HepG2 (cell line): ENCODE data around the gene KCNF1. TPM values are rescaled to one million over a fixed set of nuclear protein-coding genes. Genes with fewer than 3 reads are reported as not detected.

Source experiments
- E2F2 ChIP-seq: sonication (generic); formaldehyde crosslinking; IDR thresholded peaks from 2 replicates; pipeline ENCODE4 v1.4.0; 2020; ENCODE audit warnings: missing genetic modification reagents, borderline replicate concordance
- EP300 ChIP-seq, 3 experiments: sonication (generic) in 1 of 3; formaldehyde crosslinking in 1 of 3; IDR thresholded peaks; 2 replicates each; pipeline versions ENCODE4 v1.5.1 to v1.6.1; 2011 to 2020; ENCODE audit warnings: low read depth in 2 of 3, low read length in 2 of 3, borderline replicate concordance in 1 of 3, improper control_type of control experiment in 1 of 3, mild to moderate bottlenecking in 1 of 3, missing genetic modification reagents in 1 of 3, moderate library complexity in 1 of 3
- MYC ChIP-seq: sonication (generic); formaldehyde crosslinking; IDR thresholded peaks from 2 replicates; pipeline ENCODE4 v1.9.0; 2021; ENCODE audit warnings: missing genetic modification reagents, borderline replicate concordance
- RARA ChIP-seq: IDR thresholded peaks from 2 replicates; pipeline ENCODE4 v1.6.1; 2016; ENCODE audit warnings: missing genetic modification reagents, missing compliant biosample characterization
- SAFB2 ChIP-seq: sonication (generic); formaldehyde crosslinking; IDR thresholded peaks from 2 replicates; pipeline ENCODE4 v1.5.1; 2020; ENCODE audit warnings: missing genetic modification reagents, low read depth, mild to moderate bottlenecking, borderline replicate concordance
- U2AF1 ChIP-seq: fragments of 200-400 bp; formaldehyde crosslinking; optimal IDR thresholded peaks from 2 replicates; pipeline ENCODE3; 2017; ENCODE audit warnings: mild to moderate bottlenecking, low read depth, low read length
- ZBTB42 ChIP-seq: sonication (generic); formaldehyde crosslinking; IDR thresholded peaks from 2 replicates; pipeline ENCODE4 v1.5.0; 2020; ENCODE audit warnings: mild to moderate bottlenecking, missing genetic modification reagents
- ZFYVE20 ChIP-seq: sonication (generic); formaldehyde crosslinking; IDR thresholded peaks from 2 replicates; pipeline ENCODE4 v1.8.0; 2023; ENCODE audit warnings: low read depth, mild to moderate bottlenecking, moderate library complexity, missing genetic modification reagents, borderline replicate concordance
- ZNF687 ChIP-seq: sonication (generic); formaldehyde crosslinking; IDR thresholded peaks from 2 replicates; pipeline ENCODE4 v1.5.1; 2020; ENCODE audit warnings: mild to moderate bottlenecking, missing genetic modification reagents, moderate library complexity
- ZNF7 ChIP-seq: IDR thresholded peaks from 2 replicates; pipeline ENCODE4 v1.6.1; 2016; ENCODE audit warnings: missing biosample characterization, missing genetic modification reagents
- ZNF709 ChIP-seq: sonication (generic); formaldehyde crosslinking; IDR thresholded peaks from 2 replicates; pipeline ENCODE4 v1.5.0; 2020; ENCODE audit warnings: mild to moderate bottlenecking, missing genetic modification reagents
- polyA plus RNA-seq, 8 experiments: library from polyadenylated mRNA; depleted of rRNA in 3 of 8; stranded (reverse) in 7 of 8; unstranded in 1 of 8; fragments of >200 nt; fragmentation: Illumina TruSeq in 4 of 8; extraction: Trizol in 4 of 8; gene quantifications; 2 replicates each; pipeline versions ENCODE4 v1.2.1 to v1.2.3, GENCODE V29; 2011 to 2016; ENCODE audit warnings: low read depth in 4 of 8, missing spikeins in 1 of 8, mixed read lengths in 1 of 8; ENCODE audit not compliant: insufficient read depth in 1 of 8
- total RNA-seq, 5 experiments: library from RNA; depleted of rRNA; stranded (reverse); fragments of >200 nt; fragmentation: Illumina TruSeq; extraction: Trizol; gene quantifications; 2 replicates each; pipeline ENCODE4 v1.2.3, GENCODE V29; 2016; ENCODE audit warnings: low read depth in 1 of 5
- TF ChIP-seq, protein P1 (sequence below): sonication (generic); formaldehyde crosslinking; IDR thresholded peaks from 2 replicates; pipeline ENCODE4 v1.9.0; 2021; ENCODE audit warnings: missing genetic modification reagents, mild to moderate bottlenecking, borderline replicate concordance
- TF ChIP-seq, protein P2 (sequence below): sonication (generic); formaldehyde crosslinking; IDR thresholded peaks from 2 replicates; pipeline ENCODE4 v1.5.1; 2020; ENCODE audit warnings: mild to moderate bottlenecking, missing genetic modification reagents, borderline replicate concordance

Gene KCNF1
- total and polyA plus RNA-seq, 2 of the 13 experiments (the other 11 are each of a cell fraction or from before 2014, with no cell fraction given) = 0.09 to 0.12 TPM

DNA sequence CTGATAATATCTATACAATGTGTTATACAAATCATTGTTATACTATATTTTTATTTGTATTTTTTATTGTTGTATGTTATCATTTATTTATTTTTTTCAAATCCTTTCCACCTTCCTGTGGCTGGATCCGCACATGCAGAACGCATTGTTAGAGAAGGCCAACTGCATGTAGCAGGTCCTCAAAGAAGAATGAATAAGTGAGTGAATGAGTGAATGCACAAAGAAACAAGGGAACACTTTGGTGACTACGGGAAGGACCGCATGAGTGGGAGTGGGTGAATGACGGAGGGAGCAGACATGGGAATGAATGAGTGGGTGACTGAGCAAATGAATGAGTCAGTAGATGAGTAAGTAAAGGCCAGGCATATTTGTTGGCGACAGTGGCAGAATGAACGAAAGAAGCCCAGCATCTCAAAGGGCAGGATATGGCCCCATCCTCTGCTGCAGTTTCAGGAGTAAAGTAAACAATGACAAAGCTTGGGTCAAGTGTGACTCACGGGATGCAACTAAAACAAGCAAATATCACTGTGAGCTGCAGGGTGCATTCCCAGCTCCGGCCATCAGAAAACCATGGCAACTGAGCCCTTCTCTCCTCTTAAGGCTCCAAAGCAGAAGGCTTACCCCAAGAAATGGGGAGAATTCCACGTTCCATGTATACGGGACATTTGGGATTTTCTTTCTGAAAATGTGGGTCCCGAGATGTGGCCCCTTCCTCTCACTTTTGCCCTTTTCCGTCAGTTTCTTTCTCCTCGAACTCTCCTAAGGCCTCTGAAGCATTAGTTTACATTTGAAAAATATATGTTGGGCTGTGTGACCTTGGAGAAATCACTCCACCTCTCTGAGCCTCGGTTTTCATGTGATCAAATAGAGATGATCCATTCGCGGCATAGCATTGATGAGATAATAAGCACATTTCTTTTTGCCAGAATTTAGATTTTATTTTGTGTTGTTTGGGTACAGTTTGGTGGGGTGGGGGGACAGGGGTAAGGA, 24.5 kb downstream of the KCNF1 start (continued):
- TF ChIP-seq ZNF687 (CRISPR knock-in tag) = no peak
- no peak for TF ChIP-seq ZNF709 (CRISPR knock-in tag)
- TF ChIP-seq, protein P1, sequence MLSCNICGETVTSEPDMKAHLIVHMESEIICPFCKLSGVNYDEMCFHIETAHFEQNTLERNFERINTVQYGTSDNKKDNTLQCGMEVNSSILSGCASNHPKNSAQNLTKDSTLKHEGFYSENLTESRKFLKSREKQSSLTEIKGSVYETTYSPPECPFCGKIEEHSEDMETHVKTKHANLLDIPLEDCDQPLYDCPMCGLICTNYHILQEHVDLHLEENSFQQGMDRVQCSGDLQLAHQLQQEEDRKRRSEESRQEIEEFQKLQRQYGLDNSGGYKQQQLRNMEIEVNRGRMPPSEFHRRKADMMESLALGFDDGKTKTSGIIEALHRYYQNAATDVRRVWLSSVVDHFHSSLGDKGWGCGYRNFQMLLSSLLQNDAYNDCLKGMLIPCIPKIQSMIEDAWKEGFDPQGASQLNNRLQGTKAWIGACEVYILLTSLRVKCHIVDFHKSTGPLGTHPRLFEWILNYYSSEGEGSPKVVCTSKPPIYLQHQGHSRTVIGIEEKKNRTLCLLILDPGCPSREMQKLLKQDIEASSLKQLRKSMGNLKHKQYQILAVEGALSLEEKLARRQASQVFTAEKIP (CRISPR knock-in tag) = no peak
- TF ChIP-seq ZFYVE20 (CRISPR knock-in tag) = no peak
- TF ChIP-seq RARA (CRISPR knock-in tag) = peak; percentile 89
- TF ChIP-seq EP300 (IDR thresholded peaks at IDR 0.05; ENCODE audit: low read depth in 2 of 2, low read length in 2 of 2) = peak; percentile 94 to 96
- peak; percentile 95 for TF ChIP-seq EP300 (CRISPR knock-in tag; IDR thresholded peaks at IDR 0.05; ENCODE audit: borderline replicate concordance)
- TF ChIP-seq ZNF7 (CRISPR knock-in tag) = no peak
- TF ChIP-seq SAFB2 = no peak
- TF ChIP-seq E2F2 (CRISPR knock-in tag) = no peak
- TF ChIP-seq ZBTB42 (CRISPR knock-in tag) = no peak
- TF ChIP-seq, protein P2, sequence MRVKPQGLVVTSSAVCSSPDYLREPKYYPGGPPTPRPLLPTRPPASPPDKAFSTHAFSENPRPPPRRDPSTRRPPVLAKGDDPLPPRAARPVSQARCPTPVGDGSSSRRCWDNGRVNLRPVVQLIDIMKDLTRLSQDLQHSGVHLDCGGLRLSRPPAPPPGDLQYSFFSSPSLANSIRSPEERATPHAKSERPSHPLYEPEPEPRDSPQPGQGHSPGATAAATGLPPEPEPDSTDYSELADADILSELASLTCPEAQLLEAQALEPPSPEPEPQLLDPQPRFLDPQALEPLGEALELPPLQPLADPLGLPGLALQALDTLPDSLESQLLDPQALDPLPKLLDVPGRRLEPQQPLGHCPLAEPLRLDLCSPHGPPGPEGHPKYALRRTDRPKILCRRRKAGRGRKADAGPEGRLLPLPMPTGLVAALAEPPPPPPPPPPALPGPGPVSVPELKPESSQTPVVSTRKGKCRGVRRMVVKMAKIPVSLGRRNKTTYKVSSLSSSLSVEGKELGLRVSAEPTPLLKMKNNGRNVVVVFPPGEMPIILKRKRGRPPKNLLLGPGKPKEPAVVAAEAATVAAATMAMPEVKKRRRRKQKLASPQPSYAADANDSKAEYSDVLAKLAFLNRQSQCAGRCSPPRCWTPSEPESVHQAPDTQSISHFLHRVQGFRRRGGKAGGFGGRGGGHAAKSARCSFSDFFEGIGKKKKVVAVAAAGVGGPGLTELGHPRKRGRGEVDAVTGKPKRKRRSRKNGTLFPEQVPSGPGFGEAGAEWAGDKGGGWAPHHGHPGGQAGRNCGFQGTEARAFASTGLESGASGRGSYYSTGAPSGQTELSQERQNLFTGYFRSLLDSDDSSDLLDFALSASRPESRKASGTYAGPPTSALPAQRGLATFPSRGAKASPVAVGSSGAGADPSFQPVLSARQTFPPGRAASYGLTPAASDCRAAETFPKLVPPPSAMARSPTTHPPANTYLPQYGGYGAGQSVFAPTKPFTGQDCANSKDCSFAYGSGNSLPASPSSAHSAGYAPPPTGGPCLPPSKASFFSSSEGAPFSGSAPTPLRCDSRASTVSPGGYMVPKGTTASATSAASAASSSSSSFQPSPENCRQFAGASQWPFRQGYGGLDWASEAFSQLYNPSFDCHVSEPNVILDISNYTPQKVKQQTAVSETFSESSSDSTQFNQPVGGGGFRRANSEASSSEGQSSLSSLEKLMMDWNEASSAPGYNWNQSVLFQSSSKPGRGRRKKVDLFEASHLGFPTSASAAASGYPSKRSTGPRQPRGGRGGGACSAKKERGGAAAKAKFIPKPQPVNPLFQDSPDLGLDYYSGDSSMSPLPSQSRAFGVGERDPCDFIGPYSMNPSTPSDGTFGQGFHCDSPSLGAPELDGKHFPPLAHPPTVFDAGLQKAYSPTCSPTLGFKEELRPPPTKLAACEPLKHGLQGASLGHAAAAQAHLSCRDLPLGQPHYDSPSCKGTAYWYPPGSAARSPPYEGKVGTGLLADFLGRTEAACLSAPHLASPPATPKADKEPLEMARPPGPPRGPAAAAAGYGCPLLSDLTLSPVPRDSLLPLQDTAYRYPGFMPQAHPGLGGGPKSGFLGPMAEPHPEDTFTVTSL (CRISPR knock-in tag) = peak; percentile 91
- no peak for TF ChIP-seq U2AF1
- no peak for TF ChIP-seq MYC (CRISPR knock-in tag)
